ENCODE results near the gene ZNF552. TPM values are rescaled to one million over a fixed set of nuclear protein-coding genes. Genes with fewer than 3 reads are reported as not detected.
A peak's percentile ranks its signal among the peaks of the same experiment; 100 is the strongest.

Gene ZNF552
- total and polyA plus RNA-seq, 2 of the 4 experiments (the other 2 are of a cell fraction), result 2.8 to 4.7 TPM

- Histone ChIP-seq H3K56ac (ENCODE audit: extremely low read depth, insufficient read depth, low read length) (no peak overlapping the region), H3K27me3 (ENCODE audit: control insufficient read depth, insufficient read depth, low read length) (no peaks in the 10 kb centered on the region), H2AFZ (replicated peaks; ENCODE audit: low read length, poor library complexity) (no peak overlapping the region), H3K36me3 (ENCODE audit: control insufficient read depth, insufficient read depth, low read length) (peaks cover 27% of the 10 kb centered on the region), H2BK120ac (ENCODE audit: low read depth, low read length) (no peak overlapping the region), H3K14ac (replicated peaks; ENCODE audit: low read depth, low read length) (no peak overlapping the region), H4K91ac (ENCODE audit: insufficient read depth, low read depth, low read length) (no peak overlapping the region), H2BK15ac (ENCODE audit: low read depth, low read length) (no peak overlapping the region), H3K9me1 (ENCODE audit: insufficient read depth, low read length) (no peaks in the 10 kb centered on the region), H3K4me3 (ENCODE audit: insufficient read depth, low read depth, low read length) (no peak overlapping the region), H3K23ac (ENCODE audit: low read depth, low read length) (no peak overlapping the region), H3K4me1 (ENCODE audit: control insufficient read depth, insufficient read depth, low read length) (no peaks in the 10 kb centered on the region), H3K4ac (ENCODE audit: low read depth, low read length) (no peak overlapping the region), H2BK5ac (ENCODE audit: low read depth, low read length, poor library complexity, severe bottlenecking) (no peak overlapping the region), H3K9ac (ENCODE audit: low read depth, low read length) (no peak overlapping the region), H4K5ac (ENCODE audit: low read depth, low read length) (no peak overlapping the region), H4K20me1 (ENCODE audit: insufficient read depth, low read length) (no peaks in the 10 kb centered on the region; the same call in 1 of the 2 replicates), H3K4me2 (ENCODE audit: low read depth, low read length) (no peak overlapping the region), H2AK9ac (replicated peaks; ENCODE audit: low read depth, low read length, poor library complexity) (no peak overlapping the region), H2BK20ac (ENCODE audit: low read depth, low read length) (no peak overlapping the region), H4K8ac (ENCODE audit: low read depth in 2 of 2, low read length in 2 of 2) (no peak overlapping the region), H3K9me3 (ENCODE audit: control insufficient read depth, insufficient read depth, low read length) (peaks cover 21% of the 10 kb centered on the region), H3K18ac (ENCODE audit: low read depth, low read length) (no peak overlapping the region), H2AK5ac (ENCODE audit: low read depth, low read length) (no peak overlapping the region), H3K27ac (ENCODE audit: insufficient read depth, low read length) (no peak overlapping the region), H3K79me1 (ENCODE audit: low read depth in 1 of 2, low read length in 2 of 2) (peaks cover 30 to 52% of the 10 kb centered on the region in 2 experiments)
- CTCF ChIA-PET, result interaction anchor here (0.6 kb wide), 1 partner anchor 23 kb away, joined by 3 read pairs; no protein-coding TSS in a partner anchor
- no TSS peak for BruUV-seq (replicated peaks)
- dilution Hi-C loops (cut with HindIII; ENCODE audit: low sequenced_read_pairs, unreplicated experiment) (no loop called here), intact Hi-C loops (cut with micrococcal nuclease) (no loop called here), in situ Hi-C loops (cut with MboI; ENCODE audit: low sequenced_read_pairs) (no loop called here)
- TF ChIP-seq FOS (IDR thresholded peaks at IDR 0.05; ENCODE audit: low read depth, low read length), result no peak
- TF ChIP-seq CEBPB (IDR thresholded peaks at IDR 0.05; ENCODE audit: low read depth, low read length), result peak; percentile 52; the same call in 1 of the 2 replicates
- ATAC-seq (ENCODE audit: low read depth) (no peak), DNase-seq (no peak)
- POLR2A ChIA-PET (ENCODE audit: unreplicated experiment), result no interaction called here
These were observed 26.5 kb downstream of the ZNF552 start for GRCh38 chr19:57788114-57788692.

All from IMR-90 (cell line).